HG02840 (cell line): ENCODE results near the gene TNRC18.

Source experiments
- ATAC-seq: cut with Tn5 transposase; IDR thresholded peaks from one replicate; pipeline ENCODE4 v1.9.1; 2021; ENCODE audit warnings: mild to moderate bottlenecking, moderate library complexity, moderate number of reproducible peaks; ENCODE audit not compliant: unreplicated experiment, low FRiP score

The TNRC18 gene

DNA sequence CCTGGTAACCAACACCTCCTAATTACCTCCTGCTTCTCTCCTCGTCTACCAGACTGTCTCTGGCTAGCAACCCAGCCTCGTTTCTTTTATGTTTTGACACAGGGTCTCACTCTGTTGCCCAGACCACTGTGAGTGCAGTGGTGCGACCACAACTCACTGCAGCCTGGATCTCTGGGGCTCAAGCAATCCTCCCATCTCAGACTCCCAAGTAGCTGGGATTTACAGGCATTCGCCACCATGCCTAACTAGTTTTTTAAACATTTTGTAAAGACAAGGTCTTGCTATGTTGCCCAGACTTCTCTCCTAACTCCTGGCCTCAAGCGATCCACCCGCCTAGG is 10.2 kb downstream of the TNRC18 start:
- no peak for ATAC-seq

DNA sequence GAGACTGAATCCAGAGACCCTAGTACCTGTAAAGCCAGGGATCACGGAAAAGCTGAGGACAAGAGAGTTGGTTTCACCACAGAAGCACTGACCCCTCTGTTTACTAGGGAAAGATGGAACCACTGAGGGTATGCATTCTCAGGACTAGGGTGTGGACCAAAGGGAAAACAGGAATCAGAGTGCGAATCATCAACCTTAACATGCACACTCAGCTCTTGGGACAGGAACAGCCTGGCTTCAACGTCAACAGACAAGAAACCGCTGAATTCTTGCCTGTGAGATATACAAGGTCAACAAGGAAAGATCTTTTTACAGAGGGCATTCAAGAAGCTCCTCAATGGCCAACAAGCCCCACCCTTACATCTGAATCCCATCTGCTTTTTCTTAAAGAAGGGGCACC is 14.9 kb downstream of the TNRC18 start:
- no peak for ATAC-seq

DNA sequence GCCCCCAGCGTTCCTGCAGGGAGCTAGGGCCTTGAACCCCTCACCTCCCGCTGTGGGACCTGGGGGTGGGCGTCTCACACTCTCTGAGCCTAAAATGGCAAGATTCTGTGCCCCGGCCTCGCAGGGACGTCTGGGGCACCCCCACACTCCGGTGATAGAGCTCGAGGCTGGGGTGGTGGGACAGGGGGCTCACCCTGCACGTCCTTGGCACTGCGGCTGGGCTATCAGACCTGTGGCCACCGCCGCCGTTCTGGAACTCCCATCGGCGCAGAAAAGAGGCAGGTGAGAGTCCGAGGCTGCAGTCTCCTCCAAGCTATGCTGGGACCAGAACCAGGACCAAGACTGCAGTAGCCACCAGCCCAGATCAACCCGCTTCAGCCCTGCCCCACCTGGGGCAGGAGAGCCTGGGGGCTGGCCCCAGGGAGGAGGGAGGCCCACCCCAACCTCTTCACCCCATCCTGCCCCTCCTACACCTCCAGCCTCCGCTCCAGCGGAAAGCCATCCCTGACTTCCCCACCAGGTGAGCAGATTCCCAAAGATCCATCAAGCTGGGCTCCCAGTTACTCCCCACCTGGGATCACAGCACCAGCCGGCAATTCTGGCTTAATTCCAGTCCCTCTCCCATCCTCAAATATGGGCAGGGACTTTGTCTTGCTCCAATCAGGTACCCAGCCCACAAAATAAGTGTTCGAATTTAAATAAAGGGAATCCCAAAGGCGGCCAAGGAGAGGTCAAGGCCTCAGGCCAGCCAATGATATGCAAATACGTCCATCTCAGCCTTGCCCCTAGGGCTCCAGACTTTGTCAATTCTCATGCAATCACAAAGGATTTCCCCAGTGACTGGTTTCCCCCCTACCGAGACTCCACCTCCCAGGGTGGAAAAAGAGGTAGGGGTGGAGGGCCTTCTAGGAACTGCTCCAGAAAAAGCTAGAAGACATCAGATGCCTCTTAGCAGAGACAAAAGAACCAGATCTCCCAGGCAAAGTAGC is 16.4 kb downstream of the TNRC18 start:
- ATAC-seq: no peak

DNA sequence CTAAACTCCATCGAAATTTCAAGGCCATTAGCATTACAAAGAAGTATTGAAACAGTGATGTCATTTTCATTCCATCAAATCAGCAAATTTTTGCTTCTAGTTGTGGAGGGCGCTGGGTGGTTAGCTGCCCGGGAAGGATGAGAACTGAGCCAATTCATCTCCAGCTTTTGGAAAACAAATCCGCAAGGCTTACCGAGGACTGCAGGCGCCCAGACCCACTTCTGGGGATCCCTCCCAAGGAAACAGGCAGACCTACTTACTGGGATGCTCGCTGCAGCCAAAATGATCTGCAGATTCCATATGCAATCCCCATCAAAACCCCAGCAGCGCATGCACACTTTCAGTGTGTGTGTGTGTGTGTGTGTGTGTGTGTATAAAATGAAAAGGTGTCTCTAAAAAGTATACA is 19.2 kb downstream of the TNRC18 start:
- ATAC-seq: no peak

DNA sequence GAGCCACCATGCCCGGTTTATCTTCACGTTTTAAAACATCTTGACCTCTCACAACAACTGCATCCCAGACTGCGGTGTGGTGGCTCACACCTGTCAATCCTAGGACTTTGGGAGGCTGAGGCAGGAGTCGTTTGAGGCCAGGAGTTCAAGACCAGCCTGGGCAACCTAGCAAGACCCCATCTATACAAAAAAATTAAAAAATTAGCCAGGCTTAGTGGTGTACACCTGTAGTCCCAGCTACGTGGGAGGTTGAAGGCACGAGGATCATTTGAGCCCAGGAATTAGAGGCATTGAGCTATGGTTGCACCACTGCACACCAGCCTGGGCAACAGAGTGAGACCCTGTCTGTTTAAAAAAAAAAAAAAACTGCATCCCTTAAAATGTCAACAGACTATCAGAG is 20.2 kb downstream of the TNRC18 start:
- no peak for ATAC-seq

DNA sequence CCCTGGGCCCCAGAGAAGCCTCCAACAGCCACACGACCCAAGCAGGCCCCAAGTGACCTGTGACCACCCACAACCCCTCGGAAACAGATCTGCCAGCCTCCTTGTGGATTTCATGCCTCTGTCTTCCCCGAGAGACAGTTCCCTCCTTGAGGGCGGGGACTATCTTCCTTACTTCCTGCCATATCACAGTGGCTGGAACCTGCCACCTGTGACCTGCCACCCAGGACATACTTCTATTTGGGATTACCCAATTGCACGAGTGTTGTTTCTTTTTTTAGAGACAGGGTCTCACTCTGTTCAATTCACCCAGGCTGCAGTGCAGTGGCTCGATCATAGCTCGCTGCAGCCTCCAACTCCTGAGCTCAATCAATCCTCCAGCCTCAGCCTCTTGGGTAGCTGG is 25.9 kb downstream of the TNRC18 start:
- no peak for ATAC-seq

DNA sequence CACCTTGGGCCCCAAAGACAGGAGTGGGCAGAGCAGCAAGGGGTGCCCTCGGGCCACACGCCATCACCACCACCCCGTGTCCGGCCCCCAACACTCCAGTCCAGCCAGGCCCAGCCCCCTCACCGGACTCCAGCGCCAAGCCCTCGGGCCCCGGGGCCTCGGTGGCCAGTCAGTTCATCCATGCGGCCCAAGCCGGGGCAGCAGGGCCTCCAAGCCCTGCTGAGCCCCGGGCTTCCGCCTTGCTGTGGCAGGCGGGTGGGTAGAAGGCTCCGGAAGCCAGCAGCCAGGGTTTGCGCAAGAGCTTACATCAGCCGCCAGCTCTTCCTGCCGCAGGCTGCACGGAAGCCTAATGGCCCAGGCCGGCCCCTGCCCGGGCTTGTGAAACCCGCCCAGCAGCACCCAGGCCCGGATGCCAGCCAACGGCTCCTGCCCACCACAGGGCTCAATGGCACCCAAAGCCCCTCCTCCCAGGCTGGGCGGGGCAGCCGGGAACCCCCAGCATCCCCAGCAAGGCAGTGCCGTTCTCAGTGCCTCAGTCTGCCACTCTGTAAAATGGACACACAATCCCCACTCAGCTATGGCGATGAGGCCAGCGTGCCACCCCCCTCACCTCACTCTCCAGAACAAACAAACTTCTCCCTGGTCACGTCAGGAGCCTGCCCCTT is 26.5 kb downstream of the TNRC18 start:
- ATAC-seq: peak; percentile 69

DNA sequence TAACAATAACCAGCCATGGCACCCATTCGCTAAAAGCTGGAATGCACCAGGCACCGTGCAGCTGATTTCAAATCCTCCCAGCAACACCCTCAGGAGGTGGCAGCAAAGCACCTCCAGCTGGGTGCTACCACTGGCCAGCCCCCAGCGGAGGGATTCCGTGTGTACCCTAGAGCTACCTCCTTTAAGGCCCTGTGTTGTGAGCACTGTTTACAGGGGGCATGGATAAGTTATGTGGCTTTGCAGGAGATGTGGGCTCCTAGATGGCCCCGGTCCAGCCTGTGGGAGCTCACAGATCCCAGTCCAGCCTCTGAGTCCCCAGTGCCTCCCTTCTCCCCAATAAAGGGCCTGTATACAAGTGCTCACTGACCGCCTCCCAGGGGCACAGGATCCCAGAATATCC is 27.1 kb downstream of the TNRC18 start:
- ATAC-seq: peak; percentile 42

DNA sequence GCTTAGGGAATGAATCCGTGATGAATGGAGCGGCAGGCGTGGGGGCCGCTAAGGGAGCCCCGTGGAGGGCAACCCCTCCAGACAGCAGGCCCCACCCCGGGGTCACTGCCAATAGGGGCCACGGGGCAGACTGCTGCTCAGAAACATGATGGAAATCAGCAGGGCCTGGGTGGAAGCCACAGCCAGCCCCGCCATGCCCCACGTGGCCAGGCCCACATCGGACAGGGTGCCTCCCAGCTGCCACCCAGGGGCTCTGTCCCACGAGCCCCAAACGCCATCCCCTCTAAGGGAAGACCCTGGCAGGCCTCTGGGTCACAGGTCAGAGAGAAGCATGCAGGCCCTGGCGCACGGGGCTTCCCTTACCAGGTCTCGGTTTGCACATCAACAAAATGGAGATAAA is 28.4 kb downstream of the TNRC18 start:
- ATAC-seq: no peak

DNA sequence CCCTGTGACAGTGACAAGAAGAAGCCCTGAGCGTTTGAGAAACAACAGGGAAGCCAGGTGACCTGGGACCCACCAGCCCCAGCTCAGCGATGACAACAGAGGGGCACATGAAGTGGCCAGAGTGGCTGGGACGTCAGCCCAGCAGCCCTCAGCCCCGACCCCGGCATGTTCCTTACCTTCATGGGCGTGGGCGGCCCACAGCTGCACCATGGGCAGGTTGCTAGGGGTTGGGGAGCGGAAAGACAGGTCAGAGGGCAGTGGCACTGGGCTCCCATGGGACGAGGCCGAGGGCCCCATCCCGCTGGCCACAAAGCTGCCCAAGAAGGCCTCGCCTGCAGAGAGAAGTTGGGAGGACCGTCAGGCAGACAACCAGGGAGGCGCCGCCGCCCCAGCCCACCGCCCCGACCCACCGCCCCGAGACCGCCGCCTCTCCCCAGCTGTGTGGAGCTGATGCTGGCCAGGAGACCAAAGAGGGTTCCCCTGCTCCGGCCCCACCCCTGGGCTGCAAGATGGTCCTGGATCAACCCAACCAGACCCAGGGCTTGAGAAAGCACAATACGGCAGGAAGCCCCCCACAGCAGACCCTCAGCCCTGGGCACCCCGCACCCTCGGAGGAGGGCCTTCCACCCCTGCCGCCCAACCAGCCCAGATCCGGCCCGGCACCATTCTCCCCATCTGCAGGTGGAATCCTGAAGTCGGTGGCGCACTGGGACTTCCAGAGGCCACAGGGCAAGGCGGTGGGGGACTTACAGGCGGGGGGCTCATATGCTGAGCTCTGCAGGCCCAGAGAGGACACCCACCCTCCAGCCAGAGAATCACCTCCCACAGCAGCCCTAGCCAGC is 29.1 kb downstream of the TNRC18 start:
- ATAC-seq: no peak

DNA sequence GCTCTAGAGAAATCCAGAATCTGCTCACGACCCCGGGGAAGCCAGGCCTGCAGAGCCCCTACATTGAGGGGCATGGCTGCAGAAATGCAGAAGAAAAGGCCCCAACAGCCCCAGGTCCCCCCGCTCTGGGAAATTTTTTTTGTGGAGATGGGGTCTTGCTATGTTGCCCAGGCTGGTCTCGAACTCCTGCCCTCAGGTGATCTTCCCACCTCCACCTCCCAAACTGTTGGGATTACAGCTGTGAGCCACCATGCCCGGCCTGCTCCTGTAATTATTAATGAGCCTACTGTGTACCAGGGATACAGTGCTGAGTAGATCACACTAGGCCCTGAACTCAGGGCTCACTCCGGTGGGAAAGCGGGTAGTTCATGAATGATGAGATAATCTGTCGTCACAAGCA is 29.9 kb downstream of the TNRC18 start:
- ATAC-seq: no peak

DNA sequence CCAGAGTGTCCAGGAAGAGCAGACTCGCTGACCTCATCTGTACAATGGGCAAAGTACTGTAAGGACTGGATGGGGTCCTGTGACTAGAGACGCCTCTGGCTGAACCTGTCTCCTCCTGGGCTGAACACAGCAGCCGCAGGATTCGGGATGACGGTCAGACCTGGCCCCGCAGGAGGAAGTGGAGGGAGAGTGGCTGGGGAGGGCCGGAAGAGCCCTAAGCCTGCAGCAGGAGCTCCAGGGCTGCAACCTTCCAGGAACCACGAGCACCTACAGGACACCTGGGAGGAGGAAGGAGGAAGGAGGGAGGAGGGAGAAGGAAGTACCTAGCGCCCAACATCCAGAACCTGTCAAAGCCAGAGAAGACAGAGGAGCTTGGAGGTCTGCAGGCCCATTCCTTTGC is 30.3 kb downstream of the TNRC18 start:
- no peak for ATAC-seq

DNA sequence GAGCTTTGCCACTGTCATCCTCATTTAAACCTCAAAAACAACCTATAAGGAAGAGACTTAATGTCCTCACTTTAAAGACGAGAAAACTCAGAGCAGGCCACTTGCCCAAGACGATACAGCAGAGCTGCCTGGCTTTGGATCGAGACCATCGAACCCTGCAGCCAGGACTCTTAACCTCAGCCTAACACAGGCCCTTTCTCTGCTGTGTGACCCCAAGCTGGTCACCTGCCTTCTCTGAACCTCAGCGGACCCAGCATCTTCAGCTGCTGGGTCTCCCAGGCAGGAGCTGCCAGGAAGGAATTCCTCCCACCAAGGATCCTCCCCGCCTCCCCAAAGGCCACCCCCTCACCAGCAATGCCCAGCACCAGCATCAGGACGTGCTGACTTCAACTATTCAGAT is 32.7 kb downstream of the TNRC18 start:
- no peak for ATAC-seq

DNA sequence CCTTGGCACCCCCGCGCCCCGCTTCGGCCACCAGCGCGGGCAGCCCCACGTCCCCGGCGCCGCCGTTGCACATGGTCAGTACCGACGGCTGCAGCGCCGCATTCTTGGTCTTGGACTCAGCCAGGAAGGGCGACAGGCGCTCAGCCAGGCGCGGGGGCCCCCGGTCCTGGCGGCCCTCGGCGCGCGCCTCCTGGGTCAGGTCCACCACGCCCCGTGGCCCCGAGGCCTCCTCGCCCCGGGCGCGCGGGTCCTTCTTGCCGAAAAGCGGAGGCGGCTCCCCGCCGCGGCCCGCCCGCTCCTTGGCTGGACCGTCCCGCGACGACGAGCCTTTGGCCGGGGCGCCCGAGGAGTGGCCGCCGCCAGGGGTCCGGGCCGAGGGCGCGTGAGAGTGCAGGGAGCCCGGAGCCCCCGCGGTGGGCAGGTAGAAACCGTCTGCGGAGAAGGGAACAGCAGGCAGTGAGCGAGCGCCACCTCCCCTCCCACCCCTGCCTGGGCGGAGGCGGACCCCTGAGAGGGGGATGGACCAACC is 34.7 kb downstream of the TNRC18 start:
- ATAC-seq: no peak

DNA sequence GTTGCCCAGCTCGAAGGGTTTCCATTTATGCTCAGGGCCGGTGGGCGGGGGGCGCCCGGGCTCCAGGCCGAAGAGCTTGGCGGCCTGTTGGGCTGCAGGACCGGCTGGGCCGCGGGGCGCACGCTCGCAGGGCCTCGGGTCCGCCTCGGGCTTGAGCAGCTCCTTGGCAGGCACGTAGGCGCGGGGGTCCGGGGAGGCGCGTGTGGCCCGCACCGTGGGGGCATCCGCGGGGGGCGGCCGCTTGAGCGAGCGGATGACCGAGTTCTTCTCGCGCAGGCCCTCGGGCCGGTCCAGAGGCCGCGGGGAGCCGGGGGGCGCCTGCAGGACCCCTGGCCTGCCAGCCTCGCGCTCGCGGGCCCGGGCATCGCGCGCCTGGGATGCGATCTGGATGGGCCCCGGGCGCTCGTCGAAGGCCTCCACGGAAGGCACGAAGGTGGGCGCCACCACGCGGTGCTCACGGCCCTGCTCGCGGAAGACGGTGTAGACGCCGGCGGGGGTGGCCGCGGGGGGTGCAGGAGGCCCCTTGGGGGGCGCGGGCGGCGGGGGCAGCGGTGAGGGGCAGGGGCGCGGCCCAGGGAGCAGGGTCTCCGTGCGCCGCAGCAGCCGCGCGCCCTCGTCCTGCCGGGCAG is 35.2 kb downstream of the TNRC18 start:
- ATAC-seq: no peak

DNA sequence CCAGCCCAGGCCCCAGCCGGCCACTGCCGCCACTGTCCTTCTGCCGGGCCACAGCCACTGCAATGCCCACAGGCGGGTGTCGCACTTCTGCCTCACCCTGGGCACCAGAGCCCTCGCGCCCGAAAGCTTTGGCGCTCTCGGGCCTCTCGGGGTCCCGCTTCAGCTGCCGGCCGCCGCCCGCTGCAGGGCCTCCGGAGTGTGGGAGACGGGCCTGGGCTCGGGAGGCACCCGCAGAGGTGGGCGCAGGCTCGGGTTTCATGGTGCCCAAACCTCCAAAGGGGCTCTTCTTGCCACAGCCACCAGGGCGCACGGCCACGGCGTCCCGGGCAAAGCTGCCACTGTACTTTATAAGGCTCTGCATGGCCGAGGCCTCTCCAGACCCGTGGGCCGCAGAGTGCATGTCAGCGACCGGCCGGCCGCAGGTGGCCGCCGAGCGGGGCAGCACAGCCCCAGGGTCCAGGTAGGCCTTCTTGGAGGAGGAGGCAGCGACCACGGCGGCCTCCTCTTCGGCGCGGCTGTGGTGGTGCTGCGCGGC is 35.9 kb downstream of the TNRC18 start:
- no peak for ATAC-seq

DNA sequence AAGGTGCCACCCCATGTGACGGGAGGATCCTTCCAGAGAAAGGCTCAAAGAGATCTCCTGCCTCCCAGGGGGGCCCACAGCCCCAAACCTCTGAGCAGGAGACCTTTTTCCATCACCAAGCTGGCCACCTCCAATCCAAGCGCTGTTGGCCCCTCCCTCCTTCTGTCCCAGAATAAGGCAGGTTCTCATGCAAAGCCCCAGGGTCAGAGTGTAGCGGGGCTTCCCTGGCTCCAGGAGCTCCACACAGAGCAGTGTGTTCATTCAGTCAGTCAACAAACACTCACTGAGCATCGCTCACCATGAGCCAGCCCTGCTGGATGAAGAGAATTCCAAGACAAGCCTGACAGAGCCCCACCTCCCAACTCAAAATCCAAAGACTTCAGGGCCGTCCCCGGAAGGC is 39.0 kb downstream of the TNRC18 start:
- ATAC-seq: no peak

DNA sequence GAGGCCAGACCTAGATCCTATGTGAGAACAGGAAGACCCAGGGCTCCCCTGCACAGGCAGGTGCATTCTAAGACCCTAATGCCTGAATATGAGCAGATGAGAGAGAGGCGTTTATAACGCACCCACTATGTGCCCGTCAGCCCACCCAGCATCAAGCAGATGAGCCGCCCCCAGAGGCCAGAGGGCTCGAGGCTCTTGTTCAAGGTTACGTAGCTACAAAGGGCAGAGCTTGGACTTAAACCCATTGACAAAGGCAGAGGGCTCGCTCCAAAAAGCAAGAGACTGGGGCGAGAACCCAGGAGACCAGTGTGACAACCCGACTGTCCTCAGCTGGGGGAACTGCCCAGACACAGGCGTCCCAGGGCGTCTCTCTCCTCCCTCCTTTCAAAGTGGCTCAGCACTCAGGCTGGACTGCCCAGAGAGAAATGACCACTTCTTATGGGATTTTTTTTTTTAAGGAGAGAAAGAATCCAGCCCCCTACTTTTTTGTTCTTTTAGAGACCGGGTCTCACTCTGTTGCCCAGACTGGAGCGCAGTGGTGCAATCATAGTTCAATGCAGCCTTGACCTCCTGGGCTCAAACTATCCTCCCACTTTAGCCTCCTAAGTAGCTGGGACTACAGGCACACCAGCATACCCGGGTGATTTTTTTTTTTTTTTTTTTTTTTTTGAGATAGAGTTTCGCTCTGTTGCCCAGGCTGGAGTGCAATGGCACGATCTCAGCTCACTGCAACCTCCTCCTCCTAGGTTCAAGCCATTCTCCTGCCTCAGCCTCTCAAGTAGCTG is 40.1 kb downstream of the TNRC18 start:
- no peak for ATAC-seq

DNA sequence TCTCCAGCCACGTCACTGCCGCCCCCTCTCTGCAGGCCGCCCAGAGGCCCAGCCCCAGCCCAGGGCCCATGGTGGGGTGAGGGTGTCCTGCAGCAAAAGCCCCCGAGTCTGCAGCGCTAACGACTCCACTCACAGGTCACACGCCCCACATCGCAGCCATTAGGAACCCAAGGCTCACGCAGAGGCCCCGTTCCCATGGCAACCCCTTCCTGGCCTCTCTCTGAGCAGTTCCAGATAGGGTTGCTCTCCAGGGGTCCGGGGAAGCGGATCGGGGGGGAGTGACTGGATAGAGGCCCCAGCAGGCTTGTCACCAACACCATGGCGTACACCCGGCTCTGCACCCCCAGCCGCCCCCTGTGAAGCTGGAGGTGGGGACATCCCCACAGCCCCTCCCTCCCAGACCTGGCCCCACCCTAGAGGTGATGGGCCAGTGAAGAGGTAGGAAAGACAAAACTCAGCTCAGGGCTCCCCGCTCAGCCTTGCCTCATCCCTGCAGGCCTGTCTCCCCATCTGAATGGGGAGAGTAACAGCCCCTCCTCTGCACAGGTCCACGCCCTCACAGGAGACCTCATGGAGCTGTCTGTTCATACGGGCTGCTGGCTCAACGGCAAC is 41.2 kb downstream of the TNRC18 start:
- ATAC-seq: no peak
